Measurements from ENCODE around the gene C10orf105. TPM values are rescaled to one million over a fixed set of nuclear protein-coding genes. Genes with fewer than 3 reads are reported as not detected.
A peak's percentile ranks its signal among the peaks of the same experiment; 100 is the strongest.

Gene C10orf105
- total RNA-seq = under 1 TPM; 0.25 to 0.33 TPM

- H3K27ac Mint-ChIP-seq = no peak within 1 kb of the TSS
- no peaks in the 10 kb centered on the region for H3K36me3 Mint-ChIP-seq (ENCODE audit: low read depth)
- no peak within 1 kb of the TSS for H3K4me3 Mint-ChIP-seq
- peaks cover 3% of the 10 kb centered on the region for H3K9me3 Mint-ChIP-seq
- ChIA-PET CTCF (interaction anchor here (1.1 kb wide), 1 partner anchor 29 kb away, joined by 3 read pairs; no protein-coding TSS in a partner anchor), POLR2A (interaction anchor here (3.3 kb wide), 1 partner anchor 53 kb away, joined by 14 read pairs; the partner anchor contains the start of gene VSIR)
- no peaks in the 10 kb centered on the region for H3K27me3 Mint-ChIP-seq
- no peak for DNase-seq
- H3K4me1 Mint-ChIP-seq = peaks cover 30% of the 10 kb centered on the region
These were observed at the start of gene C10orf105 for GRCh38 chr10:71719464-71720201. Gene C10orf105, minus strand, starts transcription at chr10:71719778. Its CDS starts 3,441 bp downstream, at chr10:71716337.

GRCh38 chr10:71767420-71768035 is 48.0 kb upstream of the C10orf105 start:
- H3K4me3 Mint-ChIP-seq = peak overlapping the region; percentile 57
- H3K27me3 Mint-ChIP-seq = no peaks in the 10 kb centered on the region
- ChIA-PET CTCF (interaction anchor here (0.9 to 5.0 kb wide), 10 partner anchors 11 to 69 kb away, joined by 3 to 42 read pairs (median 8); no protein-coding TSS in a partner anchor), POLR2A (interaction anchor here (1.1 to 12.0 kb wide), 10 partner anchors 10 to 71 kb away, joined by 3 to 162 read pairs (median 10); no protein-coding TSS in a partner anchor)
- H3K27ac Mint-ChIP-seq = peak overlapping the region; percentile 91
- no peaks in the 10 kb centered on the region for H3K9me3 Mint-ChIP-seq
- H3K4me1 Mint-ChIP-seq = peaks cover 83% of the 10 kb centered on the region
- no peak for DNase-seq
- peaks cover 69% of the 10 kb centered on the region for H3K36me3 Mint-ChIP-seq (ENCODE audit: low read depth)

GRCh38 chr10:71766717-71767419 is 47.3 kb upstream of the C10orf105 start:
- Mint-ChIP-seq H3K27me3 (no peaks in the 10 kb centered on the region), H3K4me1 (peaks cover 85% of the 10 kb centered on the region), H3K4me3 (peak overlapping the region; percentile 57), H3K9me3 (no peaks in the 10 kb centered on the region), H3K36me3 (ENCODE audit: low read depth) (peaks cover 70% of the 10 kb centered on the region), H3K27ac (peak overlapping the region; percentile 91)
- ChIA-PET CTCF (interaction anchor here (0.9 to 5.0 kb wide), 9 partner anchors 10 to 69 kb away, joined by 3 to 42 read pairs (median 6); no protein-coding TSS in a partner anchor), POLR2A (interaction anchor here (1.1 to 12.0 kb wide), 9 partner anchors 10 to 68 kb away, joined by 3 to 162 read pairs (median 10); no protein-coding TSS in a partner anchor)
- DNase-seq = peak; percentile 67

- Mint-ChIP-seq H3K36me3 (ENCODE audit: low read depth) (peaks cover 69% of the 10 kb centered on the region), H3K4me1 (peaks cover 85% of the 10 kb centered on the region), H3K4me3 (no peak overlapping the region), H3K27ac (peak overlapping the region; percentile 91), H3K9me3 (no peaks in the 10 kb centered on the region), H3K27me3 (no peaks in the 10 kb centered on the region)
- ChIA-PET CTCF (interaction anchor here (1.1 to 5.0 kb wide), 6 partner anchors 9 to 68 kb away, joined by 5 to 42 read pairs (median 10); no protein-coding TSS in a partner anchor), POLR2A (interaction anchor here (1.1 to 12.0 kb wide), 8 partner anchors 9 to 67 kb away, joined by 4 to 162 read pairs (median 17); no protein-coding TSS in a partner anchor)
- DNase-seq = no peak
These were observed 46.5 kb upstream of the C10orf105 start for GRCh38 chr10:71765906-71766716.

- Mint-ChIP-seq H3K4me3 (no peak overlapping the region), H3K4me1 (peaks cover 86% of the 10 kb centered on the region), H3K36me3 (ENCODE audit: low read depth) (peaks cover 75% of the 10 kb centered on the region), H3K27ac (peak overlapping the region; percentile 10), H3K9me3 (no peaks in the 10 kb centered on the region), H3K27me3 (no peaks in the 10 kb centered on the region)
- no peak for DNase-seq
- ChIA-PET POLR2A (interaction anchor here (1.5 to 12.0 kb wide), 3 partner anchors 8 to 37 kb away, joined by 10 to 162 read pairs (median 142); no protein-coding TSS in a partner anchor), CTCF (interaction anchor here (3.2 to 5.0 kb wide), 2 partner anchors 13 to 39 kb away, joined by 10 to 42 read pairs; no protein-coding TSS in a partner anchor)
These were observed 45.8 kb upstream of the C10orf105 start for GRCh38 chr10:71765176-71765904.

- peaks cover 71% of the 10 kb centered on the region for H3K36me3 Mint-ChIP-seq (ENCODE audit: low read depth)
- ChIA-PET POLR2A (interaction anchor here (0.9 to 12.0 kb wide), 5 partner anchors 6 to 81 kb away, joined by 3 to 142 read pairs (median 3); no protein-coding TSS in a partner anchor), CTCF (interaction anchor here (0.8 to 3.2 kb wide), 3 partner anchors 8 to 11 kb away, joined by 3 to 11 read pairs (median 10); partner anchors contain the start of gene VSIR)
- H3K4me3 Mint-ChIP-seq = no peak overlapping the region
- no peaks in the 10 kb centered on the region for H3K27me3 Mint-ChIP-seq
- DNase-seq = no peak
- peaks cover 78% of the 10 kb centered on the region for H3K4me1 Mint-ChIP-seq
- no peak overlapping the region for H3K27ac Mint-ChIP-seq
- H3K9me3 Mint-ChIP-seq = no peaks in the 10 kb centered on the region
These were observed 44.0 kb upstream of the C10orf105 start for GRCh38 chr10:71763352-71764127.

GRCh38 chr10:71762324-71762723 is 42.7 kb upstream of the C10orf105 start:
- Mint-ChIP-seq H3K4me1 (peaks cover 78% of the 10 kb centered on the region), H3K36me3 (ENCODE audit: low read depth) (peaks cover 74% of the 10 kb centered on the region), H3K27me3 (no peaks in the 10 kb centered on the region), H3K4me3 (no peak overlapping the region), H3K9me3 (no peaks in the 10 kb centered on the region), H3K27ac (no peak overlapping the region)
- DNase-seq = no peak
- ChIA-PET CTCF (interaction anchor here (0.8 to 3.2 kb wide), 3 partner anchors 9 to 11 kb away, joined by 3 to 11 read pairs (median 10); partner anchors contain the start of gene VSIR), POLR2A (interaction anchor here (1.1 to 1.2 kb wide), 3 partner anchors 10 to 14 kb away, joined by 3 to 4 read pairs (median 3); partner anchors contain the start of gene VSIR)

GRCh38 chr10:71761541-71762113 is 42.0 kb upstream of the C10orf105 start:
- POLR2A ChIA-PET = interaction anchor here (1.2 kb wide), 1 partner anchor 12 kb away, joined by 3 read pairs; the partner anchor contains the start of gene VSIR
- Mint-ChIP-seq H3K4me1 (peaks cover 78% of the 10 kb centered on the region), H3K27ac (peak overlapping the region; percentile 50), H3K36me3 (ENCODE audit: low read depth) (peaks cover 73% of the 10 kb centered on the region), H3K4me3 (no peak overlapping the region), H3K27me3 (no peaks in the 10 kb centered on the region), H3K9me3 (no peaks in the 10 kb centered on the region)
- no peak for DNase-seq
- CTCF ChIA-PET = interaction anchor here (3.2 kb wide), 1 partner anchor 9 kb away, joined by 10 read pairs; no protein-coding TSS in a partner anchor

- CTCF ChIA-PET = no interaction called here
- H3K9me3 Mint-ChIP-seq = no peaks in the 10 kb centered on the region
- no peaks in the 10 kb centered on the region for H3K27me3 Mint-ChIP-seq
- peaks cover 80% of the 10 kb centered on the region for H3K4me1 Mint-ChIP-seq
- POLR2A ChIA-PET = no interaction called here
- no peak overlapping the region for H3K4me3 Mint-ChIP-seq
- peaks cover 73% of the 10 kb centered on the region for H3K36me3 Mint-ChIP-seq (ENCODE audit: low read depth)
- no peak for DNase-seq
- peak overlapping the region; percentile 50 for H3K27ac Mint-ChIP-seq
These were observed 41.5 kb upstream of the C10orf105 start for GRCh38 chr10:71761105-71761511.

- no peak for DNase-seq
- Mint-ChIP-seq H3K4me1 (peaks cover 77% of the 10 kb centered on the region), H3K4me3 (peak overlapping the region; percentile 21), H3K27me3 (no peaks in the 10 kb centered on the region), H3K27ac (peak overlapping the region; percentile 87), H3K9me3 (no peaks in the 10 kb centered on the region), H3K36me3 (ENCODE audit: low read depth) (peaks cover 79% of the 10 kb centered on the region)
- ChIA-PET POLR2A (interaction anchor here (0.8 to 5.9 kb wide), 11 partner anchors 10 to 65 kb away, joined by 3 to 142 read pairs (median 12); partner anchors contain the start of gene VSIR), CTCF (interaction anchor here (1.7 to 6.7 kb wide), 6 partner anchors 9 to 61 kb away, joined by 6 to 42 read pairs (median 14); partner anchors contain the start of gene VSIR)
These were observed 37.9 kb upstream of the C10orf105 start for GRCh38 chr10:71757399-71757922.

Data from activated CD4-positive, alpha-beta memory T cell treated with anti-CD3 and anti-CD28 coated beads, Interleukin-2, amount 10 ng/mL, durations not matched to agents 7 days and 5 days (primary cell).